Activated CD8-positive, alpha-beta T cell treated with anti-CD3 and anti-CD28 coated beads for 36 hours (primary cell): ENCODE measurements around the gene CD74. TPM values are rescaled to one million over a fixed set of nuclear protein-coding genes. Genes with fewer than 3 reads are reported as not detected.

ENCODE experiments used
- ATAC-seq: fragments of 200-7000 bp; cut with Tn5 transposase; one replicate; pipeline ENCODE4 v1.10.0; 2021; ENCODE audit warnings: mild to moderate bottlenecking, moderate library complexity
- CTCF ChIA-PET: fragments of 350-600 bp; sonication (Branson Sonifier 250); formaldehyde crosslinking; loops from one replicate; lab custom pipeline; 2021; ENCODE audit warnings: antibody characterized with exemption; lab: Charles Lee
- POLR2A ChIA-PET: fragments of 350-600 bp; sonication (Branson Sonifier 250); formaldehyde crosslinking; loops from one replicate; lab custom pipeline; 2021; ENCODE audit warnings: antibody characterized with exemption; lab: Charles Lee
- DNase-seq: peaks from one replicate; pipeline ENCODE4 v3.0.0-alpha.2; 2020
- H3K27ac Mint-ChIP-seq: one replicate; pipeline ENCODE4 v1.8.0; 2021; ENCODE audit warnings: mild to moderate bottlenecking, mixed read lengths
- H3K27me3 Mint-ChIP-seq: one replicate; pipeline ENCODE4 v1.8.0; 2021; ENCODE audit warnings: mixed read lengths
- H3K36me3 Mint-ChIP-seq: one replicate; pipeline ENCODE4 v1.8.0; 2021; ENCODE audit warnings: low read depth, mixed read lengths
- H3K4me1 Mint-ChIP-seq: one replicate; pipeline ENCODE4 v1.8.0; 2021; ENCODE audit warnings: low read depth, mixed read lengths
- H3K4me3 Mint-ChIP-seq: one replicate; pipeline ENCODE4 v1.8.0; 2021; ENCODE audit warnings: mild to moderate bottlenecking, moderate library complexity, mixed read lengths
- H3K9me3 Mint-ChIP-seq: one replicate; pipeline ENCODE4 v1.8.0; 2021; ENCODE audit warnings: mixed read lengths
- CTCF ChIP-seq: fragments of 200-600 bp; IDR thresholded peaks from one replicate; pipeline ENCODE4 v1.8.0; 2022; ENCODE audit warnings: antibody characterized with exemption, mild to moderate bottlenecking
- intact Hi-C: fragments of 100-400 bp; cut with micrococcal nuclease; formaldehyde crosslinking; loops from one replicate; pipeline ENCODE4 v1.10.0; 2022
- total RNA-seq, 2 experiments: library from RNA; stranded (reverse); gene quantifications; one replicate each; pipeline ENCODE4 v1.2.3, GENCODE V29; 2021

Gene CD74
- total RNA-seq: 100 to 1,000 TPM; 277 to 282 TPM

GRCh38 chr5:150412319-150413175, at the start of gene CD74:
TSS of gene CD74 (minus strand) at chr5:150412910. CDS start at chr5:150412749, 161 bp downstream.
- no peak for TF ChIP-seq CTCF
- Mint-ChIP-seq H3K4me1 (peaks cover 39% of the 10 kb centered on the region), H3K27ac (peak within 1 kb of the TSS; percentile 99), H3K4me3 (peak within 1 kb of the TSS; percentile 97), H3K36me3 (peaks cover 15% of the 10 kb centered on the region), H3K27me3 (no peaks in the 10 kb centered on the region), H3K9me3 (no peaks in the 10 kb centered on the region)
- POLR2A ChIA-PET: interaction anchor here (0.6 to 5.2 kb wide), 22 partner anchors 8 to 412 kb away, joined by 3 to 57 read pairs (median 4); partner anchors contain the start of genes HMGXB3, RPS14, TCOF1 and TIGD6
- ATAC-seq (peak; percentile 91), DNase-seq (peak; percentile 99)
- intact Hi-C loops: no loop called here
- CTCF ChIA-PET: interaction anchor here (0.7 to 4.3 kb wide), 7 partner anchors 10 to 38 kb away, joined by 3 to 40 read pairs (median 7); no protein-coding TSS in a partner anchor

GRCh38 chr5:150461231-150461630, 48.5 kb upstream of the CD74 start:
- Mint-ChIP-seq H3K4me3 (no peak overlapping the region), H3K27ac (no peak overlapping the region), H3K36me3 (no peaks in the 10 kb centered on the region), H3K9me3 (no peaks in the 10 kb centered on the region), H3K27me3 (no peaks in the 10 kb centered on the region), H3K4me1 (peaks cover 34% of the 10 kb centered on the region)
- ATAC-seq (peak; percentile 15), DNase-seq (peak; percentile 42)
- no peak for TF ChIP-seq CTCF
- POLR2A ChIA-PET: interaction anchor here (0.6 to 1.6 kb wide), 5 partner anchors 12 to 53 kb away, joined by 3 to 5 read pairs (median 3); partner anchors contain the start of gene RPS14
- intact Hi-C loops: loop anchor here (5.0 kb wide), 1 partner anchor 81 kb away; no protein-coding TSS in a partner anchor
- CTCF ChIA-PET: interaction anchor here (0.7 to 4.1 kb wide), 5 partner anchors 10 to 193 kb away, joined by 3 to 22 read pairs (median 3); partner anchors contain the start of gene RPS14

GRCh38 chr5:150460781-150461180, 48.1 kb upstream of the CD74 start:
- POLR2A ChIA-PET: interaction anchor here (0.6 to 1.6 kb wide), 5 partner anchors 12 to 54 kb away, joined by 3 to 5 read pairs (median 3); partner anchors contain the start of gene RPS14

GRCh38 chr5:150458802-150459557, 46.3 kb upstream of the CD74 start:
- Mint-ChIP-seq H3K27ac (no peak overlapping the region), H3K4me1 (peaks cover 34% of the 10 kb centered on the region), H3K27me3 (no peaks in the 10 kb centered on the region), H3K36me3 (no peaks in the 10 kb centered on the region), H3K4me3 (no peak overlapping the region), H3K9me3 (no peaks in the 10 kb centered on the region)
- TF ChIP-seq CTCF: peak; percentile 80
- CTCF ChIA-PET: interaction anchor here (0.6 to 4.1 kb wide), 33 partner anchors 9 to 543 kb away, joined by 3 to 22 read pairs (median 4); partner anchors contain the start of genes IRGM, RBM22 and RPS14
- DNase-seq: peak; percentile 88
- ATAC-seq: peak; percentile 92
- POLR2A ChIA-PET: interaction anchor here (0.7 to 2.8 kb wide), 6 partner anchors 9 to 242 kb away, joined by 3 to 16 read pairs (median 3); partner anchors contain the start of genes RBM22 and RPS14
- intact Hi-C loops: loop anchor here (5.0 kb wide), 2 partner anchors 63 to 388 kb away; partner anchors contain the start of gene IRGM

More at GRCh38 chr5:150460781-150461180, 48.1 kb upstream of the CD74 start:
- no peaks in the 10 kb centered on the region for H3K9me3 Mint-ChIP-seq
- ATAC-seq (no peak), DNase-seq (no peak)
- TF ChIP-seq CTCF: no peak
- peaks cover 34% of the 10 kb centered on the region for H3K4me1 Mint-ChIP-seq
- CTCF ChIA-PET: interaction anchor here (0.7 to 4.1 kb wide), 6 partner anchors 9 to 194 kb away, joined by 3 to 22 read pairs (median 3); partner anchors contain the start of gene RPS14
- H3K4me3 Mint-ChIP-seq: no peak overlapping the region
- no peaks in the 10 kb centered on the region for H3K27me3 Mint-ChIP-seq
- intact Hi-C loops: loop anchor here (5.0 kb wide), 1 partner anchor 82 kb away; no protein-coding TSS in a partner anchor
- peak overlapping the region; percentile 46 for H3K27ac Mint-ChIP-seq
- H3K36me3 Mint-ChIP-seq: no peaks in the 10 kb centered on the region
